Uterus (tissue), 4 donors: ENCODE measurements around the gene PLD5. TPM values are rescaled to one million over a fixed set of nuclear protein-coding genes. Genes with fewer than 3 reads are reported as not detected.
A peak's percentile ranks its signal among the peaks of the same experiment; 100 is the strongest.

Source experiments
- DNase-seq, 2 donors: peaks; one replicate each; pipeline ENCODE4 v3.0.0-alpha.2; 2019 to 2020
- H3K27ac ChIP-seq, 2 donors: fragments of 200-600 bp; sonication (generic); 1 replicate in 1 of 2; 2 replicates in 1 of 2; pipeline ENCODE4 v1.5.1; 2016 to 2018
- H3K27me3 ChIP-seq, 2 donors: fragments of 200-600 bp; sonication (generic); one replicate each; pipeline ENCODE4 v1.5.1; 2018 to 2019; ENCODE audit warnings: control low read depth in 1 of 2
- H3K36me3 ChIP-seq, 2 donors: fragments of 200-600 bp; sonication (generic); one replicate each; pipeline ENCODE4 v1.5.1; 2019; ENCODE audit warnings: control low read depth in 1 of 2
- H3K4me1 ChIP-seq, 2 donors: fragments of 200-600 bp; sonication (generic); one replicate each; pipeline ENCODE4 v1.5.1; 2018 to 2019; ENCODE audit warnings: control low read depth in 1 of 2
- H3K4me3 ChIP-seq, 2 donors: fragments of 200-600 bp; sonication (generic); 1 replicate in 1 of 2; 2 replicates in 1 of 2; pipeline ENCODE4 v1.5.1; 2018 to 2019; ENCODE audit warnings: mild to moderate bottlenecking in 1 of 2
- H3K9me3 ChIP-seq, 2 donors: fragments of 200-600 bp; sonication (generic); one replicate each; pipeline ENCODE4 v1.5.1; 2019; ENCODE audit warnings: control low read depth in 1 of 2
- POLR2A ChIP-seq, 2 donors: fragments of 450-650 bp; IDR thresholded peaks; one replicate each; pipeline ENCODE4 v1.6.1; 2016; ENCODE audit warnings: antibody characterized with exemption in 2 of 2, mild to moderate bottlenecking in 1 of 2, moderate library complexity in 1 of 2
- intact Hi-C: fragments of 100-400 bp; cut with DNase I; formaldehyde crosslinking; loops from one replicate; pipeline ENCODE4 v1.15.1; 2023; ENCODE audit warnings: low total_unique reads
- total RNA-seq, 4 donors: library from RNA; depleted of rRNA in 3 of 4; stranded (reverse); fragments of >200 nt in 3 of 4; gene quantifications; one replicate each; pipeline versions ENCODE4 v1.1.0 to v1.2.4, GENCODE V29; 2014 to 2023
- TF ChIP-seq, protein P1 (sequence below), 4 experiments: fragments of 200-600 bp in 2 of 4; fragments of 450-650 bp in 2 of 4; sonication (generic) in 2 of 4; IDR thresholded peaks; one replicate each; pipeline ENCODE4 v1.5.1; 2016 to 2019; ENCODE audit warnings: antibody characterized with exemption in 4 of 4, mild to moderate bottlenecking in 2 of 4, moderate library complexity in 1 of 4
- donor health status: DM: yes; HTN: yes; CAD: no.

PLD5 gene
- total RNA-seq = 1 to 10 TPM; 2.4 to 6.1 (median 5.2) TPM

DNA sequence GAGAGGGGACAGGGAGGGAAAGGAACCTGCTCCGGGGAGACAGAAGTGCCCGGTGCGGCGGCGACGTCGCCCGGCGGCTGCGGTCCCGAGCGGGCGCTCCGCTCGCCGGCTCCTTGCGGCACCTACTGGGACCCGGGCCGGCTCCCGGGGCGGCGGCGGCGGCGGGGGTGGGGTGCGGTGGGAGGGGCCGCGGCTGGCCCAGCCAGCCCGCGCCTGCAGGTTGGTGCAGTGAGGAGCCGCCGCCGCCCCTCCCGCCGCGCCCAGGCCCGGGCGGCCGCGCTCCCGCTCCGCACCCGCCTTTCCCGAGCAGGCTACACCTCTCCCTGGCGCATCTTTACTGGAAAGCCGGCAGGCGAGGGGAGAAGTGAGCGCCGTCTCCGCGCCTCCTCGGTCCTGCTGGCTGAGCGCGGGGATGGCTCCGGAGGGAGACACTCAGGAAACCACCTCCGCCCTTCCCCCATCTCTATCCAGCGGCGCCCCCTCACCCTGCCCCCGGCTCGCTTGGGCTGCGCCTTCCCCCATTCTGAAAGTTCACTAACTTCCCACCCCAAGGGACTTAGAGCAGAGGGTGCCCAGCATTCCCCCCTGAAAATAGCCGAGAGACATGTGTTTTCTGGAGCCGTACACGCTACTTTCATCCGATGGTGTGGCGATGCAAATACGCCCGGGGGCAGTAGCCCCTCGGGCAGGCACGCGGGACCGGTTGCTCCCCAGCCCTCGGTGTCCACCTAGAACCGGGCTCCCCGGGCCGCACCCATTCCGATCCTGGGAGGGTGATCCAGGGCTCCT is at the start of gene PLD5:
PLD5 (minus strand) TSS at position 127 of the 789 bp plus-strand sequence.
- Histone ChIP-seq H3K27me3 (peaks cover 0 to 9% of the 10 kb centered on the region in 2 donors), H3K27ac (peak within 1 kb of the TSS in 1 of 2 donors; percentile 55), H3K4me1 (no peaks in the 10 kb centered on the region), H3K9me3 (no peaks in the 10 kb centered on the region), H3K4me3 (peak within 1 kb of the TSS; percentile 22 to 44), H3K36me3 (no peaks in the 10 kb centered on the region)
- peak in 1 of 2 donors; percentile 35 for DNase-seq
- intact Hi-C loops = no loop called here
- TF ChIP-seq, protein P1, sequence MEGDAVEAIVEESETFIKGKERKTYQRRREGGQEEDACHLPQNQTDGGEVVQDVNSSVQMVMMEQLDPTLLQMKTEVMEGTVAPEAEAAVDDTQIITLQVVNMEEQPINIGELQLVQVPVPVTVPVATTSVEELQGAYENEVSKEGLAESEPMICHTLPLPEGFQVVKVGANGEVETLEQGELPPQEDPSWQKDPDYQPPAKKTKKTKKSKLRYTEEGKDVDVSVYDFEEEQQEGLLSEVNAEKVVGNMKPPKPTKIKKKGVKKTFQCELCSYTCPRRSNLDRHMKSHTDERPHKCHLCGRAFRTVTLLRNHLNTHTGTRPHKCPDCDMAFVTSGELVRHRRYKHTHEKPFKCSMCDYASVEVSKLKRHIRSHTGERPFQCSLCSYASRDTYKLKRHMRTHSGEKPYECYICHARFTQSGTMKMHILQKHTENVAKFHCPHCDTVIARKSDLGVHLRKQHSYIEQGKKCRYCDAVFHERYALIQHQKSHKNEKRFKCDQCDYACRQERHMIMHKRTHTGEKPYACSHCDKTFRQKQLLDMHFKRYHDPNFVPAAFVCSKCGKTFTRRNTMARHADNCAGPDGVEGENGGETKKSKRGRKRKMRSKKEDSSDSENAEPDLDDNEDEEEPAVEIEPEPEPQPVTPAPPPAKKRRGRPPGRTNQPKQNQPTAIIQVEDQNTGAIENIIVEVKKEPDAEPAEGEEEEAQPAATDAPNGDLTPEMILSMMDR (IDR thresholded peaks at IDR 0.05) = no peak
- no peak for TF ChIP-seq POLR2A (IDR thresholded peaks at IDR 0.05)

DNA sequence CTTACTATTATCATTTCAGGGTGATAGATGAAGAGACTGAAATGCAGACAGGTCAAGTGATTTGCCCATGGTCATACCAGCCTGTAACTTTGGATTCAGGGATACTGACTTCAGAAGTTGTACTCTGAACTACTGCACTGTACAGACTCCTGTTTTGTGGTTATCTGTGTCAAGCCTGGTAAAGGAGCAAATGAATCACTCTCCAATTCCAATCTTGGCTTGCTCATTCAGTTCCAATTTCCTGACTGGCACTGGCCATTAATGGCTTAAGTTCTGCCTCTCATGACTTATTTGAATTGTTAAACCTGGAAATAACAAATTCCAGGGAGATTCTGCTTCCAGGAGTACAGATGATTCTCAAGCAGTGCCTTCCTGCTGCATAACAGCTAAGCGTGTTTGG is 45.4 kb upstream of the PLD5 start:
- Histone ChIP-seq H3K27ac (no peak overlapping the region), H3K4me1 (no peaks in the 10 kb centered on the region), H3K27me3 (no peaks in the 10 kb centered on the region), H3K4me3 (no peak overlapping the region), H3K9me3 (no peaks in the 10 kb centered on the region), H3K36me3 (no peaks in the 10 kb centered on the region)
- DNase-seq = no peak
- intact Hi-C loops = no loop called here
- TF ChIP-seq, protein P1 (IDR thresholded peaks at IDR 0.05) = no peak
- no peak for TF ChIP-seq POLR2A (IDR thresholded peaks at IDR 0.05)

DNA sequence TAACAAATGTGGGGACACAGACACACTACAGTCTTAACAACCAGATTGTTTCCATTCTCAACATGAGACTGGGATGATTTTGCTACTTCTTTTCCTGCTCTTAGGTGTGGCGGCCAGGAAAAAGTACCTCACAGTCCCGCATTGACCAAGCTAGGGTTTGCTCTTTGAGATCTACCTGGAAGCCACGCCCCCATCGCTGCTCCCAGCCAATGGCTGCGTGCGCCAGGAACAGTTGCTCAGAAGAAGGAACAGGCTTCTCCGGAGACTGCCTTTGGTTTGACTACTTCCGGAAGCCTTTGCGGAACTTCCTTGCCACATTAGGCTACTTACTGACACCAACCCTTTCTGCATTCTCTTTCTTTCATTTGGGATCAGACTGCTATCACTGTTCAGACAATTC is 44.2 kb upstream of the PLD5 start:
- no peaks in the 10 kb centered on the region for H3K36me3 ChIP-seq
- intact Hi-C loops = no loop called here
- H3K4me1 ChIP-seq = no peaks in the 10 kb centered on the region

DNA sequence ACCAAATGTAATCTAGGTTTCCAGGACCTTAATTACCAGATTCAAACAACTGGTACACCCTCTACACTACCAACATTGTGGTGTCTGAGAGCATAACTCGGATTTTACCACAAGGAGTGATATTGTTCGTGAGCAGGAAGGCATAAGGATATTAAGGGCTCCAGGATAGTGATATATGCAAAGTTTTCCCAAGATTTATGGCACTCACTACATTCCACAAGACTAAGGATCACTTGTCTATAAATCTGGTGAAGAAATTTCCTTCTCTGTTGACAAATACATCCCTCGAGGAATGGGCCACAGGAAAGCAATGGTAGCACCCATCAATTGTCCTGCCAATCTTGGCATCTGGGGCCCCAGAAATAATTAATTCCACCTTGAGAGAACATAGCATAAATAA is 43.1 kb upstream of the PLD5 start:
- TF ChIP-seq, protein P1 (IDR thresholded peaks at IDR 0.05) = no peak
- TF ChIP-seq POLR2A (IDR thresholded peaks at IDR 0.05) = no peak
- DNase-seq = no peak
- H3K9me3 ChIP-seq = no peaks in the 10 kb centered on the region
- H3K4me1 ChIP-seq = no peaks in the 10 kb centered on the region
- no peak overlapping the region for H3K27ac ChIP-seq
- no peak overlapping the region for H3K4me3 ChIP-seq
- no peaks in the 10 kb centered on the region for H3K36me3 ChIP-seq
- intact Hi-C loops = no loop called here
- H3K27me3 ChIP-seq = no peaks in the 10 kb centered on the region

More for the DNA sequence above, 44.2 kb upstream of the PLD5 start:
- no peak for DNase-seq
- Histone ChIP-seq H3K4me3 (no peak overlapping the region), H3K27me3 (no peaks in the 10 kb centered on the region), H3K9me3 (no peaks in the 10 kb centered on the region), H3K27ac (no peak overlapping the region)
- TF ChIP-seq, protein P1 (IDR thresholded peaks at IDR 0.05) = no peak
- no peak for TF ChIP-seq POLR2A (IDR thresholded peaks at IDR 0.05)

DNA sequence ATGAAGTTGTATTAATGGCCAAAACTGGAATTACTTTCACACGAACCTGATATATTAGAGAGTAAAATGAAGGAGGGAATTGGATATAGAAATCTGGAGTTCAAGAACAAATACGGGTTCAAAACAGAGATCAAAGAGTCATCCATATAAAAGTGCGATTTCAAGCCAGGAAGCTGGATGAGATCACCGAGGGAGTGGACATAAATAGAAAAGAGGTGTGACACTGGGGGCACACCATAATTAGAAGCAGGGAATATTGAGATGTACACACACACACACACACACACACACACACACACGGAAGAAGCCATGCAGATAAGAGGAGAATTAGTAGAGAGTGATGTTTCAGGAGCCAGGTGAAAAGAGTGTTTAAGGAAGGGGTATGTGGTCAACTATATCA is 32.3 kb upstream of the PLD5 start:
- TF ChIP-seq POLR2A (IDR thresholded peaks at IDR 0.05) = no peak
- TF ChIP-seq, protein P1 (IDR thresholded peaks at IDR 0.05) = no peak
- intact Hi-C loops = no loop called here

More for the DNA sequence above, 32.3 kb upstream of the PLD5 start:
- no peaks in the 10 kb centered on the region for H3K27me3 ChIP-seq
- H3K9me3 ChIP-seq = no peaks in the 10 kb centered on the region
- H3K27ac ChIP-seq = no peak overlapping the region
- no peaks in the 10 kb centered on the region for H3K36me3 ChIP-seq
- no peaks in the 10 kb centered on the region for H3K4me1 ChIP-seq
- no peak overlapping the region for H3K4me3 ChIP-seq
- no peak for DNase-seq
